PC-3 (cell line): ENCODE results near the gene ERAL1.

Source experiments
- CTCF ChIP-seq: fragments of 300-600 bp; sonication (generic); conservative IDR thresholded peaks from 2 replicates; pipeline ENCODE4 v1.5.1; 2017; ENCODE audit warnings: antibody characterized with exemption, low read depth, mild to moderate bottlenecking, low read length
- EZH2 ChIP-seq: fragments of 300-600 bp; sonication (generic); IDR thresholded peaks from one replicate; pipeline ENCODE4 v1.6.1; 2017; ENCODE audit warnings: antibody characterized with exemption, mild to moderate bottlenecking, low read length; ENCODE audit not compliant: unreplicated experiment
- EZH2phosphoT487 ChIP-seq: fragments of 300-600 bp; sonication (generic); IDR thresholded peaks from 2 replicates; pipeline ENCODE4 v1.6.1; 2018; ENCODE audit warnings: mild to moderate bottlenecking, antibody characterized with exemption, low read length, borderline replicate concordance

- no peak for TF ChIP-seq CTCF
- no peak for TF ChIP-seq EZH2phosphoT487
- TF ChIP-seq EZH2 = no peak
Measured at GRCh38 chr17:28879886-28880571, 25.2 kb downstream of the ERAL1 start.
